Lower leg skin (tissue), 3 donors: ENCODE data around the gene PRKCQ.

Experiments
- CTCF ChIP-seq, 3 donors: fragments of 450-650 bp; IDR thresholded peaks; one replicate each; pipeline ENCODE4 v1.5.1; 2016; ENCODE audit warnings: antibody characterized with exemption in 3 of 3, mild to moderate bottlenecking in 3 of 3, moderate library complexity in 2 of 3
- POLR2A ChIP-seq, 2 donors: fragments of 450-650 bp; IDR thresholded peaks; one replicate each; pipeline ENCODE4 v1.6.1; 2016 to 2017; ENCODE audit warnings: antibody characterized with exemption in 2 of 2, mild to moderate bottlenecking in 1 of 2, moderate library complexity in 1 of 2

GRCh38 chr10:6624392-6624791 lies 44.3 kb upstream of the PRKCQ start:
- TF ChIP-seq CTCF (IDR thresholded peaks at IDR 0.05) = no peak
- no peak for TF ChIP-seq POLR2A (IDR thresholded peaks at IDR 0.05)
